Heart right ventricle (tissue), 16 donors: ENCODE results near the gene PEAK3. TPM values are rescaled to one million over a fixed set of nuclear protein-coding genes. Genes with fewer than 3 reads are reported as not detected.
A peak's percentile ranks its signal among the peaks of the same experiment; 100 is the strongest.

ENCODE experiments used
- ATAC-seq, 8 donors: fragments of 200-7000 bp; cut with Tn5 transposase; one replicate each; pipeline ENCODE4 v1.9.1; 2020; ENCODE audit warnings: mild to moderate bottlenecking in 8 of 8, moderate library complexity in 8 of 8, moderate number of reproducible peaks in 1 of 8
- DNase-seq, 2 donors: peaks; one replicate each; pipeline ENCODE4 v3.0.0-alpha.2; 2020
- H3K27ac ChIP-seq, 10 donors: fragments of 200-600 bp; sonication (generic) in 2 of 10; one replicate each; pipeline versions ENCODE4 v1.5.0 to v1.8.0; 2020 to 2022; ENCODE audit warnings: mild to moderate bottlenecking in 3 of 10
- H3K27me3 ChIP-seq, 7 donors: fragments of 200-600 bp; one replicate each; pipeline ENCODE4 v1.8.0; 2021 to 2022; ENCODE audit warnings: mild to moderate bottlenecking in 2 of 7
- H3K36me3 ChIP-seq, 9 donors: fragments of 200-600 bp; sonication (generic) in 1 of 9; one replicate each; pipeline versions ENCODE4 v1.5.0 to v1.8.0; 2020 to 2022; ENCODE audit warnings: mild to moderate bottlenecking in 2 of 9
- H3K4me1 ChIP-seq, 9 donors: fragments of 200-600 bp; sonication (generic) in 1 of 9; one replicate each; pipeline versions ENCODE4 v1.5.0 to v1.8.0; 2020 to 2022; ENCODE audit warnings: mild to moderate bottlenecking in 4 of 9
- H3K4me3 ChIP-seq, 10 donors: fragments of 200-600 bp; sonication (generic) in 2 of 10; one replicate each; pipeline versions ENCODE4 v1.5.0 to v1.8.0; 2020 to 2022; ENCODE audit warnings: mild to moderate bottlenecking in 7 of 10, moderate library complexity in 2 of 10
- H3K9me3 ChIP-seq, 11 donors: fragments of 200-600 bp in 10 of 11; sonication (generic) in 2 of 11; one replicate each; pipeline versions ENCODE4 v1.5.0 to v1.8.0; 2013 to 2022; ENCODE audit warnings: mild to moderate bottlenecking in 2 of 11, control low read depth in 1 of 11, moderate library complexity in 1 of 11
- WGBS, 2 donors: extraction: QIAGEN DNeasy Blood & Tissue Kit; methylation state at CpG; one replicate each; pipeline ENCODE4 v1.1.7; 2013; ENCODE audit warnings: inconsistent platforms in 1 of 2; 5-methylcytosine and 5-hydroxymethylcytosine counted together
- intact Hi-C, 10 donors: fragments of 100-400 bp; cut with DNase I; formaldehyde crosslinking; loops; one replicate each; pipeline versions ENCODE4 v1.11.1 to v1.14.2; 2022
- microRNA-seq, 2 donors: library from miRNA; unstranded; fragments of <30 nt; microRNA quantifications; one replicate each; pipeline ENCODE4 v1.2.0, GENCODE V29; 2021
- polyA plus RNA-seq, 2 donors: library from polyadenylated mRNA; stranded (reverse); fragments of 200-250 nt; gene quantifications; one replicate each; pipeline ENCODE4 v1.2.3, GENCODE V29; 2013
- total RNA-seq, 10 donors: library from RNA; stranded (reverse); fragmentation: NEBNext Ultra II Directional in 3 of 10; extraction: Animal tissue kit (Norgen Biotek cat#: 25700) in 3 of 10; gene quantifications; one replicate each; pipeline versions ENCODE4 v1.2.1 to v1.2.4, GENCODE V29; 2021 to 2023
- TF ChIP-seq, protein P1 (sequence below), 9 donors: fragments of 200-600 bp; sonication (generic) in 2 of 9; IDR thresholded peaks; one replicate each; pipeline versions ENCODE4 v1.5.0 to v1.8.0; 2021 to 2022; ENCODE audit warnings: antibody characterized with exemption in 9 of 9, mild to moderate bottlenecking in 5 of 9, moderate library complexity in 1 of 9
- donor health status: Arrhythmogenic right ventricular cardiomyopathy.
- donor health status: ischemic (EF 13 %, LVEDD 7.1; RV severe dilation, severe dysfunction).
- donor health status: healthy with polysubstance abuse.
- donor health status: DM: no; HTN: yes; CAD: no.
- donor health status: DM: no; HTN: no; CAD: no.
- donor health status: ischemic (EF 25% LVEDD 6.9; RV normal size, moderate dysfunction).
- donor health status: ischemic (EF 25% LVEDD 5.7; RV mildly dilated, moderate dysfunction).
- donor health status: healthy.
- donor health status: DM: yes; HTN: yes; CAD: no.
- donor health status: Ischemic cardiomyopathy.
- donor health status: ischemic (EF 35%, LVEDD 5.7; RV mildly dilated, moderate dysfunction).
- donor health status: nonischemic (EF 11% LVEDD 7.7; RV severe dilation, severe dysfunction).
- donor health status: DM: yes; HTN: yes; CAD: no.
- donor health status: PGD.
- donor health status: ischemic (EF 29% LVEDD 5.4; RV normal size, mild dysfunction).
- donor health status: nonischemic (EF 23%, LVEDD 6.1; RV moderate dilation, normal function).

PEAK3 gene
- total and polyA plus RNA-seq, 12 donors = 0.11 to 1.1 (median 0.19) TPM

DNA sequence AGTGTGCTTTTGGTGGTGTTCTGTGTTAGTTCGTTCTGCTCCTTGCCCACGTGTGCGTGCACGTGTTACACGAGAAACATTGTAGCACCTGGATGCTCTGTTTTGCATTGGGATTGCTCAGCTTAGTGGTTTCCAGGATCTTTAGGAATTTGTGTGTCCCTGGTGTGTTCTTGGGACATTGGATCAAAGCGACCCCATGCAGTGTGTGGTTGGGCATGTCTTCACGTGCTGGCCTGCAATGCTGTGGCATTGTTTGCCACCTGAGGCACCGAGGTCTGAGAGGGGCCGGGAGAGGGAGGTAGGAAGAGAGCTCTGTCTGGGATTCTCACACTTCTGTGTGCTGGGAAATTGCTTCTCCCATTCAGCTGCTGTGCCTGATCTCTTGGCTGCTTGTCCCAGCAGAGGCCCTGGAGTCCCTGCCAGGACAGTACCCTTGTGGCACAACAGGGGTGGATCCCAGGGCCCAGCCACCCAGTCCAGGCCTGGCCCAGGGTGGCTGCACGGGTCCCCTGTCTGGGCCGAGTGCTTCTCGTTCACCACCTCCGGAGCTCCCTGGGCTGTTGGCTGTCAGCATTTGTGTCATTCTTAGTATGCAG is 57.1 kb downstream of the PEAK3 start:
- TF ChIP-seq, protein P1, sequence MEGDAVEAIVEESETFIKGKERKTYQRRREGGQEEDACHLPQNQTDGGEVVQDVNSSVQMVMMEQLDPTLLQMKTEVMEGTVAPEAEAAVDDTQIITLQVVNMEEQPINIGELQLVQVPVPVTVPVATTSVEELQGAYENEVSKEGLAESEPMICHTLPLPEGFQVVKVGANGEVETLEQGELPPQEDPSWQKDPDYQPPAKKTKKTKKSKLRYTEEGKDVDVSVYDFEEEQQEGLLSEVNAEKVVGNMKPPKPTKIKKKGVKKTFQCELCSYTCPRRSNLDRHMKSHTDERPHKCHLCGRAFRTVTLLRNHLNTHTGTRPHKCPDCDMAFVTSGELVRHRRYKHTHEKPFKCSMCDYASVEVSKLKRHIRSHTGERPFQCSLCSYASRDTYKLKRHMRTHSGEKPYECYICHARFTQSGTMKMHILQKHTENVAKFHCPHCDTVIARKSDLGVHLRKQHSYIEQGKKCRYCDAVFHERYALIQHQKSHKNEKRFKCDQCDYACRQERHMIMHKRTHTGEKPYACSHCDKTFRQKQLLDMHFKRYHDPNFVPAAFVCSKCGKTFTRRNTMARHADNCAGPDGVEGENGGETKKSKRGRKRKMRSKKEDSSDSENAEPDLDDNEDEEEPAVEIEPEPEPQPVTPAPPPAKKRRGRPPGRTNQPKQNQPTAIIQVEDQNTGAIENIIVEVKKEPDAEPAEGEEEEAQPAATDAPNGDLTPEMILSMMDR (IDR thresholded peaks at IDR 0.05) = no peak
- DNase-seq (no peak), ATAC-seq (peak in 1 of 8 donors; percentile 26)
- intact Hi-C loops = loop anchor here in 1 of 10 donors (10.0 kb wide), 1 partner anchor 50 kb away; no protein-coding TSS in a partner anchor
- H3K4me3 ChIP-seq = no peak overlapping the region
- no peaks in the 10 kb centered on the region for H3K9me3 ChIP-seq
- H3K27ac ChIP-seq = no peak overlapping the region
- peaks cover 0 to 20% (median 5%) of the 10 kb centered on the region in 9 donors for H3K4me1 ChIP-seq
- H3K27me3 ChIP-seq = no peaks in the 10 kb centered on the region
- peaks cover 6 to 98% (median 45%) of the 10 kb centered on the region in 9 donors for H3K36me3 ChIP-seq
- WGBS, 2 donors = 86% methylated on average over 13 of the region's 13 CpGs

Small RNAs within 50 kb of the gene (microRNA-seq; reads per million reads assigned to microRNA genes)
- gene MIR1227 (0.51 to 1.8 reads per million in 2 donors), gene MIR4321 (0 reads per million in 2 donors)

Other genes starting within 250 kb of the PEAK3 start
- 100 to 1,000 TPM; 107 to 260 (median 144) TPM for gene MKNK2, start 230.9 kb downstream of the PEAK3 start, total RNA-seq
- gene MKNK2, start 230.9 kb downstream of the PEAK3 start, polyA plus RNA-seq = 100 to 1,000 TPM; 144 to 189 TPM
- gene MOB3A, start 185.8 kb downstream of the PEAK3 start, total RNA-seq = 10 to 100 TPM; 10.0 to 30.5 (median 16.2) TPM
- 10 to 100 TPM in 1 of 2 donors, 1 to 10 TPM in 1; 8.9 to 12.8 TPM for gene MOB3A, start 185.8 kb downstream of the PEAK3 start, polyA plus RNA-seq
- 1 to 10 TPM; 1.2 to 6.5 (median 2.2) TPM for gene IZUMO4, start 185.3 kb downstream of the PEAK3 start, total RNA-seq
- 10 to 100 TPM in 1 of 2 donors, 1 to 10 TPM in 1; 8.6 to 13.1 TPM for gene IZUMO4, start 185.3 kb downstream of the PEAK3 start, polyA plus RNA-seq
- gene AP3D1, start 130.6 kb downstream of the PEAK3 start, total RNA-seq = 100 to 1,000 TPM in 1 of 10 donors, 10 to 100 TPM in 9; 68.4 to 168 (median 81.9) TPM
- 10 to 100 TPM; 63.9 to 95.1 TPM for gene AP3D1, start 130.6 kb downstream of the PEAK3 start, polyA plus RNA-seq
- gene DOT1L, start 118.2 kb downstream of the PEAK3 start, total RNA-seq = 10 to 100 TPM in 7 of 10 donors, 1 to 10 TPM in 3; 7.0 to 16.0 (median 12.5) TPM
- 10 to 100 TPM in 1 of 2 donors, 1 to 10 TPM in 1; 9.2 to 12.1 TPM for gene DOT1L, start 118.2 kb downstream of the PEAK3 start, polyA plus RNA-seq
- 10 to 100 TPM; 40.0 to 76.5 (median 45.0) TPM for gene PLEKHJ1, start 45.8 kb downstream of the PEAK3 start, total RNA-seq
- 100 to 1,000 TPM in 1 of 2 donors, 10 to 100 TPM in 1; 83.6 to 103 TPM for gene PLEKHJ1, start 45.8 kb downstream of the PEAK3 start, polyA plus RNA-seq
- gene SF3A2, start 45.4 kb downstream of the PEAK3 start, total RNA-seq = 10 to 100 TPM; 24.6 to 45.2 (median 30.4) TPM
- 10 to 100 TPM; 25.8 to 47.3 TPM for gene SF3A2, start 45.4 kb downstream of the PEAK3 start, polyA plus RNA-seq
- under 1 TPM; 0.15 to 0.70 (median 0.41) TPM for gene AMH, start 32.9 kb downstream of the PEAK3 start, total RNA-seq
- gene AMH, start 32.9 kb downstream of the PEAK3 start, polyA plus RNA-seq = 1 to 10 TPM in 1 of 2 donors, under 1 TPM in 1; 0.30 to 1.0 TPM
- gene JSRP1, start 25.8 kb downstream of the PEAK3 start, total RNA-seq = under 1 TPM in 3 of 10 donors, not detected in 7; 0.31 to 0.72 (median 0.45) TPM
- gene JSRP1, start 25.8 kb downstream of the PEAK3 start, polyA plus RNA-seq = under 1 TPM in 1 of 2 donors, not detected in 1; 0.29 TPM
- gene LINGO3, start 26.0 kb upstream of the PEAK3 start, total RNA-seq = not detected
- gene LINGO3, start 26.0 kb upstream of the PEAK3 start, polyA plus RNA-seq = not detected
- gene LSM7, start 46.4 kb upstream of the PEAK3 start, total RNA-seq = 10 to 100 TPM; 29.0 to 48.6 (median 35.2) TPM
- 100 to 1,000 TPM; 209 to 277 TPM for gene LSM7, start 46.4 kb upstream of the PEAK3 start, polyA plus RNA-seq
- gene SPPL2B, start 46.5 kb upstream of the PEAK3 start, total RNA-seq = 10 to 100 TPM; 18.7 to 34.1 (median 21.2) TPM
- gene SPPL2B, start 46.5 kb upstream of the PEAK3 start, polyA plus RNA-seq = 10 to 100 TPM; 17.8 to 69.7 TPM
- gene TMPRSS9, start 78.1 kb upstream of the PEAK3 start, total RNA-seq = not detected
- under 1 TPM in 1 of 2 donors, not detected in 1; 0.01 TPM for gene TMPRSS9, start 78.1 kb upstream of the PEAK3 start, polyA plus RNA-seq
- 10 to 100 TPM; 54.2 to 94.2 (median 64.9) TPM for gene TIMM13, start 145.4 kb upstream of the PEAK3 start, total RNA-seq
- gene TIMM13, start 145.4 kb upstream of the PEAK3 start, polyA plus RNA-seq = 100 to 1,000 TPM in 1 of 2 donors, 10 to 100 TPM in 1; 79.6 to 116 TPM
- 10 to 100 TPM in 6 of 10 donors, 1 to 10 TPM in 4; 7.5 to 21.2 (median 10.1) TPM for gene LMNB2, start 174.8 kb upstream of the PEAK3 start, total RNA-seq
- 10 to 100 TPM in 1 of 2 donors, 1 to 10 TPM in 1; 9.1 to 18.8 TPM for gene LMNB2, start 174.8 kb upstream of the PEAK3 start, polyA plus RNA-seq
- gene GADD45B, start 194.0 kb upstream of the PEAK3 start, total RNA-seq = 100 to 1,000 TPM in 2 of 10 donors, 10 to 100 TPM in 8; 19.6 to 297 (median 31.3) TPM
- gene GADD45B, start 194.0 kb upstream of the PEAK3 start, polyA plus RNA-seq = 10 to 100 TPM; 81.4 to 95.2 TPM